GM19372 (cell line): Measurements from ENCODE around the gene TRIM77.
"Not testable (repeated sequence)": the region's sequence is repeated elsewhere in the genome, so short reads cannot be mapped to it uniquely, and the experiment has no call there.

Source experiments
- ATAC-seq: cut with Tn5 transposase; IDR thresholded peaks from one replicate; pipeline ENCODE4 v1.9.1; 2021; ENCODE audit warnings: mild to moderate bottlenecking, low read depth, moderate library complexity; ENCODE audit not compliant: unreplicated experiment

Gene TRIM77

GRCh38 chr11:89709999-89710398 is at the start of gene TRIM77:
Gene TRIM77, plus strand, starts transcription at chr11:89710299. Its CDS starts 0 bp downstream, at chr11:89710299.
- not testable (repeated sequence) for ATAC-seq

GRCh38 chr11:89667001-89667400 is 43.1 kb upstream of the TRIM77 start:
- ATAC-seq: no peak

- not testable (repeated sequence) for ATAC-seq
Observed at GRCh38 chr11:89668158-89668557, 41.9 kb upstream of the TRIM77 start.

GRCh38 chr11:89669586-89669985 is 40.5 kb upstream of the TRIM77 start:
- not testable (repeated sequence) for ATAC-seq

- ATAC-seq: not testable (repeated sequence)
Observed at GRCh38 chr11:89669993-89670669, 40.0 kb upstream of the TRIM77 start.

GRCh38 chr11:89672547-89672946 is 37.6 kb upstream of the TRIM77 start:
- not testable (repeated sequence) for ATAC-seq

GRCh38 chr11:89673380-89673779 is 36.7 kb upstream of the TRIM77 start:
- ATAC-seq: not testable (repeated sequence)

- ATAC-seq: not testable (repeated sequence)
Observed at GRCh38 chr11:89675383-89675782, 34.7 kb upstream of the TRIM77 start.

GRCh38 chr11:89675948-89676347 is 34.2 kb upstream of the TRIM77 start:
- ATAC-seq: not testable (repeated sequence)

GRCh38 chr11:89707080-89707479 is 3.0 kb upstream of the TRIM77 start:
- ATAC-seq: not testable (repeated sequence)

GRCh38 chr11:89724866-89725498 is 14.9 kb downstream of the TRIM77 start:
- not testable (repeated sequence) for ATAC-seq

- not testable (repeated sequence) for ATAC-seq
Observed at GRCh38 chr11:89730215-89730614, 20.1 kb downstream of the TRIM77 start.

- ATAC-seq: no peak
Observed at GRCh38 chr11:89736566-89736965, 26.5 kb downstream of the TRIM77 start.

- ATAC-seq: no peak
Observed at GRCh38 chr11:89737116-89737515, 27.0 kb downstream of the TRIM77 start.

- not testable (repeated sequence) for ATAC-seq
Observed at GRCh38 chr11:89741406-89741805, 31.3 kb downstream of the TRIM77 start.

- not testable (repeated sequence) for ATAC-seq
Observed at GRCh38 chr11:89744158-89744557, 34.1 kb downstream of the TRIM77 start.

GRCh38 chr11:89750822-89751221 is 40.7 kb downstream of the TRIM77 start:
- ATAC-seq: not testable (repeated sequence)
